ENCODE measurements around the gene CBL. TPM values are rescaled to one million over a fixed set of nuclear protein-coding genes. Genes with fewer than 3 reads are reported as not detected.
A peak's percentile ranks its signal among the peaks of the same experiment; 100 is the strongest.
"Not testable (repeated sequence)": the region's sequence is repeated elsewhere in the genome, so short reads cannot be mapped to it uniquely, and the experiment has no call there.

Gene CBL
- 8.1 and 9.7 TPM in 2 replicates for total RNA-seq (2014; rRNA removed; shearing (Covaris generic))

GRCh38 chr11:119205574-119206510 is at the start of gene CBL:
TSS of gene CBL (plus strand) at chr11:119206339. CDS start at chr11:119206418, 79 bp downstream.
- peak; percentile 66 for DNase-seq (ENCODE audit: low spot score)

GRCh38 chr11:119156496-119156895 is 49.6 kb upstream of the CBL start:
- no peak for DNase-seq (ENCODE audit: low spot score)

- DNase-seq (ENCODE audit: low spot score), result no peak
Measured at GRCh38 chr11:119157063-119157462, 49.1 kb upstream of the CBL start.

GRCh38 chr11:119158467-119158866 is 47.7 kb upstream of the CBL start:
- no peak for DNase-seq (ENCODE audit: low spot score)

- no peak for DNase-seq (ENCODE audit: low spot score)
Measured at GRCh38 chr11:119160151-119160550, 46.0 kb upstream of the CBL start.

- DNase-seq (ENCODE audit: low spot score), result no peak
Measured at GRCh38 chr11:119161871-119162270, 44.3 kb upstream of the CBL start.

- DNase-seq (ENCODE audit: low spot score), result peak; percentile 60
Measured at GRCh38 chr11:119166368-119167076, 39.6 kb upstream of the CBL start.

GRCh38 chr11:119167077-119167458 is 39.1 kb upstream of the CBL start:
- not testable (repeated sequence) for DNase-seq (ENCODE audit: low spot score)

GRCh38 chr11:119167933-119168332 is 38.2 kb upstream of the CBL start:
- no peak for DNase-seq (ENCODE audit: low spot score)

- peak; percentile 64 for DNase-seq (ENCODE audit: low spot score)
Measured at GRCh38 chr11:119168471-119169281, 37.5 kb upstream of the CBL start, which contains the start of gene NLRX1. TSS of gene NLRX1 (plus strand) at chr11:119168725. CDS start at chr11:119171404, 2,679 bp downstream.

- DNase-seq (ENCODE audit: low spot score), result peak; percentile 9
Measured at GRCh38 chr11:119169282-119169719, 36.8 kb upstream of the CBL start.

GRCh38 chr11:119172513-119172912 is 33.6 kb upstream of the CBL start:
- DNase-seq (ENCODE audit: low spot score), result no peak

- DNase-seq (ENCODE audit: low spot score), result no peak
Measured at GRCh38 chr11:119173453-119173852, 32.7 kb upstream of the CBL start.

GRCh38 chr11:119175493-119176077 is 30.6 kb upstream of the CBL start:
- peak; percentile 60 for DNase-seq (ENCODE audit: low spot score)

GRCh38 chr11:119178166-119178680 is 27.9 kb upstream of the CBL start:
- DNase-seq (ENCODE audit: low spot score), result no peak

- no peak for DNase-seq (ENCODE audit: low spot score)
Measured at GRCh38 chr11:119179342-119179741, 26.8 kb upstream of the CBL start.

GRCh38 chr11:119179983-119180382 is 26.2 kb upstream of the CBL start:
- DNase-seq (ENCODE audit: low spot score), result no peak

GRCh38 chr11:119180729-119181676 is 25.1 kb upstream of the CBL start:
- DNase-seq (ENCODE audit: low spot score), result no peak

GRCh38 chr11:119181677-119182412 is 24.3 kb upstream of the CBL start:
- no peak for DNase-seq (ENCODE audit: low spot score)
